Left cardiac atrium (tissue), 4 donors: Measurements from ENCODE around the gene PDE4A. TPM values are rescaled to one million over a fixed set of nuclear protein-coding genes. Genes with fewer than 3 reads are reported as not detected.
A peak's percentile ranks its signal among the peaks of the same experiment; 100 is the strongest.

ENCODE experiments used
- ATAC-seq, 2 donors: fragments of 200-7000 bp; cut with Tn5 transposase; one replicate each; pipeline ENCODE4 v1.9.1; 2020; ENCODE audit warnings: mild to moderate bottlenecking in 2 of 2, moderate library complexity in 2 of 2
- DNase-seq: peaks from one replicate; pipeline ENCODE4 v3.0.0-alpha.2; 2020
- intact Hi-C, 2 donors: fragments of 100-400 bp; cut with DNase I; formaldehyde crosslinking; loops; one replicate each; pipeline versions ENCODE4 v1.14.1 to v1.15.1; 2022 to 2023
- microRNA-seq, 2 donors: library from miRNA; unstranded; fragments of <30 nt; microRNA quantifications; one replicate each; pipeline ENCODE4 v1.2.0, GENCODE V29; 2020
- total RNA-seq, 2 donors: library from RNA; stranded (reverse); fragmentation: NEBNext Ultra II Directional; extraction: Animal tissue kit (Norgen Biotek cat#: 25700); gene quantifications; one replicate each; pipeline ENCODE4 v1.2.1, GENCODE V29; 2021
- donor health status: DM: no; HTN: yes; CAD: no.
- donor health status: DM: no; HTN: yes; CAD: no; lungs with severe emphysema.
- donor health status: DM: yes; HTN: yes; CAD: no.
- donor health status: Dilated cardiomyopathy.

Gene PDE4A
- total RNA-seq, 2 donors from 2014 or later: 13.5 to 13.7 TPM

GRCh38 chr19:10518444-10519361 lies 98.4 kb downstream of the PDE4A start:
- ATAC-seq (peak in 1 of 2 donors; percentile 5), DNase-seq (no peak)
- intact Hi-C loops: no loop called here

Small RNA genes within 50 kb of the gene (microRNA-seq; reads per million reads assigned to microRNA genes)
- gene MIR1181: 0.27 to 0.40 reads per million in 2 donors

Other genes with a start within 250 kb of the PDE4A start
- 10 to 100 TPM; 32.7 to 34.9 TPM for gene DNMT1, start 225.6 kb upstream of the PDE4A start, total RNA-seq
- gene S1PR2, start 189.2 kb upstream of the PDE4A start, total RNA-seq: 10 to 100 TPM in 1 of 2 donors, 1 to 10 TPM in 1; 7.9 to 13.6 TPM
- 10 to 100 TPM; 60.2 to 68.5 TPM for gene MRPL4, start 168.3 kb upstream of the PDE4A start, total RNA-seq
- gene ICAM1, start 149.4 kb upstream of the PDE4A start, total RNA-seq: 10 to 100 TPM; 12.0 to 28.5 TPM
- under 1 TPM; 0.42 to 0.85 TPM for gene ICAM4, start 133.6 kb upstream of the PDE4A start, total RNA-seq
- gene ICAM5, start 130.6 kb upstream of the PDE4A start, total RNA-seq: under 1 TPM; 0.71 to 0.86 TPM
- gene ZGLP1, start 110.7 kb upstream of the PDE4A start, total RNA-seq: 1 to 10 TPM; 1.5 to 1.8 TPM
- 10 to 100 TPM; 14.1 to 18.2 TPM for gene FDX2, start 104.5 kb upstream of the PDE4A start, total RNA-seq
- gene RAVER1, start 87.0 kb upstream of the PDE4A start, total RNA-seq: 10 to 100 TPM; 14.0 to 19.3 TPM
- gene ICAM3, start 80.9 kb upstream of the PDE4A start, total RNA-seq: 10 to 100 TPM; 23.4 to 25.3 TPM
- gene TYK2, start 40.0 kb upstream of the PDE4A start, total RNA-seq: 10 to 100 TPM; 57.3 to 59.3 TPM
- 100 to 1,000 TPM; 130 to 156 TPM for gene CDC37, start 17.0 kb upstream of the PDE4A start, total RNA-seq
- gene KEAP1, start 82.8 kb downstream of the PDE4A start, total RNA-seq: 10 to 100 TPM; 53.5 to 55.1 TPM
- under 1 TPM; 0.21 to 0.29 TPM for gene S1PR5, start 96.9 kb downstream of the PDE4A start, total RNA-seq
- 10 to 100 TPM; 41.6 to 50.2 TPM for gene ATG4D, start 123.4 kb downstream of the PDE4A start, total RNA-seq
- 10 to 100 TPM; 11.0 to 15.0 TPM for gene KRI1, start 145.5 kb downstream of the PDE4A start, total RNA-seq
- 1 to 10 TPM; 6.6 TPM for gene CDKN2D, start 148.4 kb downstream of the PDE4A start, total RNA-seq
- gene AP1M2, start 166.8 kb downstream of the PDE4A start, total RNA-seq: under 1 TPM in 1 of 2 donors, not detected in 1; 0.55 TPM
- gene SLC44A2, start 205.0 kb downstream of the PDE4A start, total RNA-seq: 10 to 100 TPM; 83.9 to 97.3 TPM
- 100 to 1,000 TPM; 108 to 144 TPM for gene ILF3, start 233.8 kb downstream of the PDE4A start, total RNA-seq